Astrocyte (in vitro differentiated cells and primary cell): ENCODE data around the gene LINS1. TPM values are rescaled to one million over a fixed set of nuclear protein-coding genes. Genes with fewer than 3 reads are reported as not detected.

Source experiments
- DNase-seq: peaks from one replicate; pipeline ENCODE4 v3.0.0-alpha.2; 2010; ENCODE audit warnings: low read depth
- FAIRE-seq: peaks from 2 replicates; lab custom pipeline; 2011; peaks lifted over from hg19 to GRCh38; lab: Jason Lieb, UNC
- H2AFZ ChIP-seq: 2 replicates; pipeline ENCODE4 v1.6.0; 2012; ENCODE audit warnings: low read depth, low read length, inconsistent platforms
- H3K27ac ChIP-seq: 2 replicates; pipeline ENCODE4 v1.5.1; 2011; ENCODE audit warnings: low read depth, low read length, inconsistent platforms
- H3K27me3 ChIP-seq: 2 replicates; pipeline ENCODE4 v1.6.0; 2011; ENCODE audit warnings: low read length, inconsistent platforms; ENCODE audit not compliant: insufficient read depth
- H3K36me3 ChIP-seq: 2 replicates; pipeline ENCODE4 v1.5.1; 2011; ENCODE audit warnings: low read length, inconsistent platforms; ENCODE audit not compliant: insufficient read depth
- H3K4me1 ChIP-seq: 2 replicates; pipeline ENCODE4 v1.5.1; 2011; ENCODE audit warnings: low read length, inconsistent platforms; ENCODE audit not compliant: insufficient read depth
- H3K4me2 ChIP-seq: 2 replicates; pipeline ENCODE4 v1.6.0; 2012; ENCODE audit warnings: low read length, inconsistent platforms
- H3K4me3 ChIP-seq: 2 replicates; pipeline ENCODE4 v1.5.1; 2011; ENCODE audit warnings: low read depth, mild to moderate bottlenecking, low read length, inconsistent platforms; ENCODE audit not compliant: insufficient read depth
- H3K79me2 ChIP-seq: 2 replicates; pipeline ENCODE4 v1.6.0; 2012; ENCODE audit warnings: mild to moderate bottlenecking, low read length, inconsistent platforms; ENCODE audit not compliant: insufficient read depth
- H3K9ac ChIP-seq: 2 replicates; pipeline ENCODE4 v1.6.0; 2012; ENCODE audit warnings: mild to moderate bottlenecking, low read length, inconsistent platforms
- H3K9me3 ChIP-seq: 2 replicates; pipeline ENCODE4 v1.5.1; 2012; ENCODE audit warnings: low read depth, mild to moderate bottlenecking, low read length, inconsistent platforms; ENCODE audit not compliant: insufficient read depth
- H4K20me1 ChIP-seq: 2 replicates; pipeline ENCODE4 v1.6.0; 2012; ENCODE audit warnings: low read length, inconsistent platforms; ENCODE audit not compliant: insufficient read depth
- H3K27ac Mint-ChIP-seq: one replicate; pipeline ENCODE4 v1.8.0; 2021; ENCODE audit warnings: mild to moderate bottlenecking, mixed read lengths; ENCODE audit not compliant: unreplicated experiment
- H3K27me3 Mint-ChIP-seq: one replicate; pipeline ENCODE4 v1.8.0; 2021; ENCODE audit warnings: low read depth, mixed read lengths; ENCODE audit not compliant: unreplicated experiment
- H3K36me3 Mint-ChIP-seq: one replicate; pipeline ENCODE4 v1.8.0; 2021; ENCODE audit warnings: low read depth, mixed read lengths; ENCODE audit not compliant: unreplicated experiment
- H3K4me1 Mint-ChIP-seq: one replicate; pipeline ENCODE4 v1.8.0; 2021; ENCODE audit warnings: low read depth, mixed read lengths; ENCODE audit not compliant: unreplicated experiment
- H3K4me3 Mint-ChIP-seq: one replicate; pipeline ENCODE4 v1.8.0; 2021; ENCODE audit warnings: mild to moderate bottlenecking, moderate library complexity, mixed read lengths; ENCODE audit not compliant: unreplicated experiment
- H3K9me3 Mint-ChIP-seq: one replicate; pipeline ENCODE4 v1.8.0; 2021; ENCODE audit warnings: mild to moderate bottlenecking, mixed read lengths; ENCODE audit not compliant: unreplicated experiment
- EZH2 ChIP-seq: IDR thresholded peaks from 2 replicates; pipeline ENCODE4 v1.6.1; 2012; ENCODE audit warnings: mild to moderate bottlenecking, low read length, inconsistent platforms; ENCODE audit not compliant: insufficient read depth
- total RNA-seq: library from RNA; stranded (reverse); gene quantifications from 2 replicates; pipeline ENCODE4 v1.2.1, GENCODE V29; 2021
- TF ChIP-seq, protein P1 (sequence below): IDR thresholded peaks from 2 replicates; pipeline ENCODE4 v1.5.1; 2011; ENCODE audit warnings: low read depth, mild to moderate bottlenecking, inconsistent platforms, low read length, moderate library complexity; ENCODE audit not compliant: insufficient read depth

LINS1 gene
- total RNA-seq, 1 donor from 2014 or later: 10.7 TPM

DNA sequence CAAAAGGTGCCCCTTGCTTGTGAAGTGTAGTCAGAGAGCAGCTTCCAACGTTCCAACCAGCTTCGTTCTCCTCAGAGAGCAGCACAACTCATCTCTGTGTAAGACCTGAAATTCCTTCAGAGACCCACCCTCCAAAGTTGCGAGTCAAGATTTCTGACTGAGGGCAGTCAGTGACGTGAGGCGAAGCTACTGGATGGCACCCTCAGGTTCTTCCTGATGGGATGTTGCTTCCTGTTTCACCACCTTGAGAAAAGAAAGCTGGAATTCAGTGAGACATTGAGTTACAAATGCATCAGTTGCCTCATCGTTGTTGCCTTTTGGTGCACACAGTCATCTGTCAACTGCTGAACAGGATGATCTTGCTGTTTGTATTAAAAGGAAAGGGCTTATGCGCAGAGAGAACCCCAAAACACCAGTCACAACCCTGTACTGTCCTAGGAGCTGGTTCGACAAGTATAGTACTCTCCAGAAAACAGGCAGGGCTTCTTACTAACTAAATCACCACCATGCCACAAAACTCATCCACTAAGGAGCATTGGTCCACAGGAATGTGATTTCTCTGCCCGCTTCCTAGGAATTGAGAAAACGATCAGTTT is 73.1 kb downstream of the LINS1 start, which contains the start of gene CERS3:
TSS of gene CERS3 (minus strand) at position 118 of the 596 bp plus-strand sequence. CDS start 27,101 bp downstream, outside the sequence.
- peaks cover 16% of the 10 kb centered on the region for H3K27me3 Mint-ChIP-seq
- TF ChIP-seq EZH2: no peak
- TF ChIP-seq, protein P1, sequence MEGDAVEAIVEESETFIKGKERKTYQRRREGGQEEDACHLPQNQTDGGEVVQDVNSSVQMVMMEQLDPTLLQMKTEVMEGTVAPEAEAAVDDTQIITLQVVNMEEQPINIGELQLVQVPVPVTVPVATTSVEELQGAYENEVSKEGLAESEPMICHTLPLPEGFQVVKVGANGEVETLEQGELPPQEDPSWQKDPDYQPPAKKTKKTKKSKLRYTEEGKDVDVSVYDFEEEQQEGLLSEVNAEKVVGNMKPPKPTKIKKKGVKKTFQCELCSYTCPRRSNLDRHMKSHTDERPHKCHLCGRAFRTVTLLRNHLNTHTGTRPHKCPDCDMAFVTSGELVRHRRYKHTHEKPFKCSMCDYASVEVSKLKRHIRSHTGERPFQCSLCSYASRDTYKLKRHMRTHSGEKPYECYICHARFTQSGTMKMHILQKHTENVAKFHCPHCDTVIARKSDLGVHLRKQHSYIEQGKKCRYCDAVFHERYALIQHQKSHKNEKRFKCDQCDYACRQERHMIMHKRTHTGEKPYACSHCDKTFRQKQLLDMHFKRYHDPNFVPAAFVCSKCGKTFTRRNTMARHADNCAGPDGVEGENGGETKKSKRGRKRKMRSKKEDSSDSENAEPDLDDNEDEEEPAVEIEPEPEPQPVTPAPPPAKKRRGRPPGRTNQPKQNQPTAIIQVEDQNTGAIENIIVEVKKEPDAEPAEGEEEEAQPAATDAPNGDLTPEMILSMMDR: no peak
- no peak within 1 kb of the TSS for H3K4me2 ChIP-seq
- no peaks in the 10 kb centered on the region for H3K9me3 Mint-ChIP-seq
- H3K36me3 ChIP-seq: no peaks in the 10 kb centered on the region
- no peak within 1 kb of the TSS for H3K9ac ChIP-seq
- FAIRE-seq (no peak), DNase-seq (no peak)
- H2AFZ ChIP-seq: no peak within 1 kb of the TSS
- H3K27ac ChIP-seq: no peak within 1 kb of the TSS
- H3K27ac Mint-ChIP-seq: no peak within 1 kb of the TSS
- no peak within 1 kb of the TSS for H3K4me3 Mint-ChIP-seq
- no peaks in the 10 kb centered on the region for H3K36me3 Mint-ChIP-seq
- no peak within 1 kb of the TSS for H3K4me3 ChIP-seq
- no peaks in the 10 kb centered on the region for H3K27me3 ChIP-seq
- H3K4me1 Mint-ChIP-seq: no peaks in the 10 kb centered on the region
- no peaks in the 10 kb centered on the region for H3K9me3 ChIP-seq
- H3K79me2 ChIP-seq: no peaks in the 10 kb centered on the region
- H3K4me1 ChIP-seq: no peaks in the 10 kb centered on the region
- no peaks in the 10 kb centered on the region for H4K20me1 ChIP-seq

DNA sequence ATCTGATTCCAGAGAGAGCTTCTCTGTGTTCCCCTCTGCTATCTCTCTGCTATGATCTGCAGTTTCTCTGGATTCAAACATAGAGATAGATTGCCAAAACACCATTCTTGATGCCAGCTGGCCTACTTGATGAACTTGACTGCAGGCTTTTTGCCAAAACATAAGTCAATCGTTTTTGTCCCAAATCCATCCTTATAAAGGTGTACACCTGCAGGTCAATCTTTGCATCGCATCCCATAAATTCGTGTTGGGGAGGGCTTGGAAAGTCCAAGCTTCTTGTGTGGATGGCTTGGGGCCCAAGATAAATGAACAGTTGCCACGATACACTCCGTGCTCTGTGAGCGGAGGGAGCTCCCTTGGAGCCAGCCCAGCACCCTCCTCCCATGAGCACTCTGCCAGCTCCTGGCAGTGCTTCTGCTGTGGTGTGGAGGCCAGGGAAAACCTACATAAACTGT is 75.9 kb downstream of the LINS1 start:
- Histone ChIP-seq H3K79me2 (no peaks in the 10 kb centered on the region), H3K4me2 (no peak overlapping the region), H3K9me3 (peaks cover 3% of the 10 kb centered on the region), H3K4me3 (no peak overlapping the region), H3K4me1 (no peaks in the 10 kb centered on the region), H2AFZ (no peak overlapping the region), H3K9ac (no peak overlapping the region), H3K27ac (no peak overlapping the region), H3K36me3 (no peaks in the 10 kb centered on the region), H3K27me3 (no peaks in the 10 kb centered on the region), H4K20me1 (no peaks in the 10 kb centered on the region)
- H3K4me3 Mint-ChIP-seq: no peak overlapping the region
- H3K4me1 Mint-ChIP-seq: no peaks in the 10 kb centered on the region
- TF ChIP-seq, protein P1: no peak
- no peak for TF ChIP-seq EZH2
- FAIRE-seq (no peak), DNase-seq (no peak)
- H3K27ac Mint-ChIP-seq: no peak overlapping the region
- H3K27me3 Mint-ChIP-seq: peaks cover 8% of the 10 kb centered on the region
- no peaks in the 10 kb centered on the region for H3K36me3 Mint-ChIP-seq
- peaks cover 2% of the 10 kb centered on the region for H3K9me3 Mint-ChIP-seq

DNA sequence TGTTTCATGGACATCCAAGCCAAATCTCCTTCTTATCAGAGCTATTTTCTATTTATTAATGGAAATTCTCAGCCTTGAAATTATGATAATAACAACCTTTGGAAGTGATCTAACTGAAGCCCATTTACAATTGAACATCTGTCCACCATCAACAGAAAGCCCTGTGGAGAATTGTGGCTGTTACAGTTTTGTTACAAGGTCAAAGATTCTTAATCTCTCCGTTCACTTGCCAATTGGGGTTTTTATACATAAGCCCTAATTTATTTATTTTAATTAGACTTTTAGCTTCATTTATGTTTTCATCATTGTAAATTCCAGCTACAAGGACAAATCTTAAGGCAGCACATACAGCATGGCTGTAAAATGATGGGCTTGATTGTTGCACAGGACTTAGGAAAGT is 76.5 kb downstream of the LINS1 start:
- DNase-seq (no peak), FAIRE-seq (no peak)
- Mint-ChIP-seq H3K9me3 (peaks cover 2% of the 10 kb centered on the region), H3K27ac (no peak overlapping the region), H3K4me3 (no peak overlapping the region), H3K27me3 (peaks cover 6% of the 10 kb centered on the region), H3K4me1 (no peaks in the 10 kb centered on the region), H3K36me3 (no peaks in the 10 kb centered on the region)
- Histone ChIP-seq H3K4me2 (no peak overlapping the region), H3K4me3 (no peak overlapping the region), H3K79me2 (no peaks in the 10 kb centered on the region), H3K9ac (no peak overlapping the region), H2AFZ (no peak overlapping the region), H3K27ac (no peak overlapping the region), H3K9me3 (peaks cover 3% of the 10 kb centered on the region), H3K36me3 (no peaks in the 10 kb centered on the region), H3K4me1 (no peaks in the 10 kb centered on the region), H3K27me3 (no peaks in the 10 kb centered on the region), H4K20me1 (no peaks in the 10 kb centered on the region)
- TF ChIP-seq, protein P1: no peak
- TF ChIP-seq EZH2: no peak
